ENCODE measurements around the gene HAPLN2.

Gene HAPLN2

DNA sequence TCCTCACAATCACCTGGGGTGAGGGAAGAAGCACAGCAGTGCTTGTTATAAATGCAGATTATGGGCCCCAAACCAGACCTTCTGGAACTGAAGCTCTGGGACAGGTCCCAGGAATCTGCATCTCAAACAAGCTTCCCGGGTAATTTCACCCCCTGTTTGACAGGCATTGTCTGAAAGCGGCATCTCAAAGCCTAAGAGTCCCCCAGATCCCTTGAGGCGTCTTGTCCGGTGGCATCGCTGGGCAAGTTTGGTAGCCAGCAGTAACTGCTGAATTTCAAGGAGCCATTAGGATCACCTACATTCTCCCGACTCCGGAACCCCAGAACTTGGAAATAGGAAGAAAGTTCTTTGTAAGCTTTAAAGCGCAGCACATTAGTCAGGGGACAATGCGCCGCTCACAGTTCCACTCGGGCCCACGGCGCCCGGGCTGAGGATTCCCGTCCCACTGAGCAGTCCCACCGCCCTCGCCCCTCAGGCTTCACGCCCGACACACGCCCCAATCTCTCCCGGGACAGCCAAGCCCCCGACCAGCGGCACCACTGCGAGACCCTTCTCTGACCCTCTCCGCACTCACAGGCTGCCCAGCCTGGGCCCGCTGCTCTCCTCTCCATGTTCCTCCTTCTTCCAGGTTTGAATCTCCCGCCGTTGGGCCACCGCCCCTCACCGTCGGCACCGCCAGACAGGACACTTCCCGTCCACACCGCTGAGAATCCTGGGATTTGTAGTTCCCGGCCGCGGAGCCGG lies 47.1 kb upstream of the HAPLN2 start, which contains the start of gene IQGAP3 (continued):
- TF ChIP-seq ZNF248 (tag by site-specific recombination; IDR thresholded peaks at IDR 0.05) (no peak), KLF16 (tag by site-specific recombination; IDR thresholded peaks at IDR 0.05) (peak; percentile 97), ZNF132 (tag by site-specific recombination; IDR thresholded peaks at IDR 0.05; ENCODE audit: borderline replicate concordance) (no peak), ZNF558 (tag by site-specific recombination; IDR thresholded peaks at IDR 0.05) (no peak), ZNF133 (tag by site-specific recombination; IDR thresholded peaks at IDR 0.05) (no peak), GLI4 (tag by site-specific recombination; IDR thresholded peaks at IDR 0.05) (peak; percentile 86; the same call in 1 of the 2 replicates), ZNF169 (tag by site-specific recombination; IDR thresholded peaks at IDR 0.05) (no peak), ZNF174 (tag by site-specific recombination; IDR thresholded peaks at IDR 0.05) (no peak), ZNF548 (tag by site-specific recombination; IDR thresholded peaks at IDR 0.05) (no peak), ZNF146 (tag by site-specific recombination; IDR thresholded peaks at IDR 0.05) (no peak; the same call in 1 of the 2 replicates), OVOL3 (tag by site-specific recombination; IDR thresholded peaks at IDR 0.05) (no peak), ZNF335 (tag by site-specific recombination; conservative IDR thresholded peaks at IDR 0.05) (peak; percentile 93), ZNF571 (tag by site-specific recombination; IDR thresholded peaks at IDR 0.05) (no peak), ZNF707 (tag by site-specific recombination; IDR thresholded peaks at IDR 0.05) (no peak), EGR2 (tag by site-specific recombination; IDR thresholded peaks at IDR 0.05; ENCODE audit: low read depth) (peak; percentile 44; the same call in 1 of the 2 replicates), KLF9 (tag by site-specific recombination; IDR thresholded peaks at IDR 0.05; ENCODE audit: low read depth) (peak; percentile 92), OSR2 (tag by site-specific recombination; IDR thresholded peaks at IDR 0.05) (0 out of 2 replicates have a peak, but pooled peaks have one; percentile 7), ZBTB1 (tag by site-specific recombination; IDR thresholded peaks at IDR 0.05) (no peak), SALL2 (tag by site-specific recombination; IDR thresholded peaks at IDR 0.05; ENCODE audit: borderline replicate concordance) (no peak), ZNF239 (tag by site-specific recombination; IDR thresholded peaks at IDR 0.05) (no peak), ZNF214 (tag by site-specific recombination; IDR thresholded peaks at IDR 0.05; ENCODE audit: borderline replicate concordance) (no peak), ZNF530 (tag by site-specific recombination; IDR thresholded peaks at IDR 0.05; ENCODE audit: low read depth) (no peak)
- TF ChIP-seq, protein P1, sequence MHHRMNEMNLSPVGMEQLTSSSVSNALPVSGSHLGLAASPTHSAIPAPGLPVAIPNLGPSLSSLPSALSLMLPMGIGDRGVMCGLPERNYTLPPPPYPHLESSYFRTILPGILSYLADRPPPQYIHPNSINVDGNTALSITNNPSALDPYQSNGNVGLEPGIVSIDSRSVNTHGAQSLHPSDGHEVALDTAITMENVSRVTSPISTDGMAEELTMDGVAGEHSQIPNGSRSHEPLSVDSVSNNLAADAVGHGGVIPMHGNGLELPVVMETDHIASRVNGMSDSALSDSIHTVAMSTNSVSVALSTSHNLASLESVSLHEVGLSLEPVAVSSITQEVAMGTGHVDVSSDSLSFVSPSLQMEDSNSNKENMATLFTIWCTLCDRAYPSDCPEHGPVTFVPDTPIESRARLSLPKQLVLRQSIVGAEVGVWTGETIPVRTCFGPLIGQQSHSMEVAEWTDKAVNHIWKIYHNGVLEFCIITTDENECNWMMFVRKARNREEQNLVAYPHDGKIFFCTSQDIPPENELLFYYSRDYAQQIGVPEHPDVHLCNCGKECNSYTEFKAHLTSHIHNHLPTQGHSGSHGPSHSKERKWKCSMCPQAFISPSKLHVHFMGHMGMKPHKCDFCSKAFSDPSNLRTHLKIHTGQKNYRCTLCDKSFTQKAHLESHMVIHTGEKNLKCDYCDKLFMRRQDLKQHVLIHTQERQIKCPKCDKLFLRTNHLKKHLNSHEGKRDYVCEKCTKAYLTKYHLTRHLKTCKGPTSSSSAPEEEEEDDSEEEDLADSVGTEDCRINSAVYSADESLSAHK (tag by site-specific recombination; IDR thresholded peaks at IDR 0.05): peak; percentile 26; the same call in 1 of the 2 replicates
- TF ChIP-seq, protein P2, sequence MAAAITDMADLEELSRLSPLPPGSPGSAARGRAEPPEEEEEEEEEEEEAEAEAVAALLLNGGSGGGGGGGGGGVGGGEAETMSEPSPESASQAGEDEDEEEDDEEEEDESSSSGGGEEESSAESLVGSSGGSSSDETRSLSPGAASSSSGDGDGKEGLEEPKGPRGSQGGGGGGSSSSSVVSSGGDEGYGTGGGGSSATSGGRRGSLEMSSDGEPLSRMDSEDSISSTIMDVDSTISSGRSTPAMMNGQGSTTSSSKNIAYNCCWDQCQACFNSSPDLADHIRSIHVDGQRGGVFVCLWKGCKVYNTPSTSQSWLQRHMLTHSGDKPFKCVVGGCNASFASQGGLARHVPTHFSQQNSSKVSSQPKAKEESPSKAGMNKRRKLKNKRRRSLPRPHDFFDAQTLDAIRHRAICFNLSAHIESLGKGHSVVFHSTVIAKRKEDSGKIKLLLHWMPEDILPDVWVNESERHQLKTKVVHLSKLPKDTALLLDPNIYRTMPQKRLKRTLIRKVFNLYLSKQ (tag by site-specific recombination; IDR thresholded peaks at IDR 0.05; ENCODE audit: borderline replicate concordance): no peak
- TF ChIP-seq, protein P3, sequence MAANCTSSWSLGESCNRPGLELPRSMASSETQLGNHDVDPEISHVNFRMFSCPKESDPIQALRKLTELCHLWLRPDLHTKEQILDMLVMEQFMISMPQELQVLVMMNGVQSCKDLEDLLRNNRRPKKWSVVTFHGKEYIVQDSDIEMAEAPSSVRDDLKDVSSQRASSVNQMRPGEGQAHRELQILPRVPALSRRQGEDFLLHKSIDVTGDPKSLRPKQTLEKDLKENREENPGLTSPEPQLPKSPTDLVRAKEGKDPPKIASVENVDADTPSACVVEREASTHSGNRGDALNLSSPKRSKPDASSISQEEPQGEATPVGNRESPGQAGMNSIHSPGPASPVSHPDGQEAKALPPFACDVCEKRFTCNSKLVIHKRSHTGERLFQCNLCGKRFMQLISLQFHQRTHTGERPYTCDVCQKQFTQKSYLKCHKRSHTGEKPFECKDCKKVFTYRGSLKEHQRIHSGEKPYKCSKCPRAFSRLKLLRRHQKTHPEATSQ (tag by site-specific recombination; IDR thresholded peaks at IDR 0.05): no peak
- TF ChIP-seq, protein P4, sequence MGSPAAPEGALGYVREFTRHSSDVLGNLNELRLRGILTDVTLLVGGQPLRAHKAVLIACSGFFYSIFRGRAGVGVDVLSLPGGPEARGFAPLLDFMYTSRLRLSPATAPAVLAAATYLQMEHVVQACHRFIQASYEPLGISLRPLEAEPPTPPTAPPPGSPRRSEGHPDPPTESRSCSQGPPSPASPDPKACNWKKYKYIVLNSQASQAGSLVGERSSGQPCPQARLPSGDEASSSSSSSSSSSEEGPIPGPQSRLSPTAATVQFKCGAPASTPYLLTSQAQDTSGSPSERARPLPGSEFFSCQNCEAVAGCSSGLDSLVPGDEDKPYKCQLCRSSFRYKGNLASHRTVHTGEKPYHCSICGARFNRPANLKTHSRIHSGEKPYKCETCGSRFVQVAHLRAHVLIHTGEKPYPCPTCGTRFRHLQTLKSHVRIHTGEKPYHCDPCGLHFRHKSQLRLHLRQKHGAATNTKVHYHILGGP (tag by site-specific recombination; IDR thresholded peaks at IDR 0.05): no peak
- TF ChIP-seq, protein P5, sequence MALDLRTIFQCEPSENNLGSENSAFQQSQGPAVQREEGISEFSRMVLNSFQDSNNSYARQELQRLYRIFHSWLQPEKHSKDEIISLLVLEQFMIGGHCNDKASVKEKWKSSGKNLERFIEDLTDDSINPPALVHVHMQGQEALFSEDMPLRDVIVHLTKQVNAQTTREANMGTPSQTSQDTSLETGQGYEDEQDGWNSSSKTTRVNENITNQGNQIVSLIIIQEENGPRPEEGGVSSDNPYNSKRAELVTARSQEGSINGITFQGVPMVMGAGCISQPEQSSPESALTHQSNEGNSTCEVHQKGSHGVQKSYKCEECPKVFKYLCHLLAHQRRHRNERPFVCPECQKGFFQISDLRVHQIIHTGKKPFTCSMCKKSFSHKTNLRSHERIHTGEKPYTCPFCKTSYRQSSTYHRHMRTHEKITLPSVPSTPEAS (tag by site-specific recombination; IDR thresholded peaks at IDR 0.05): peak; percentile 23; the same call in 1 of the 2 replicates
- TF ChIP-seq, protein P6, sequence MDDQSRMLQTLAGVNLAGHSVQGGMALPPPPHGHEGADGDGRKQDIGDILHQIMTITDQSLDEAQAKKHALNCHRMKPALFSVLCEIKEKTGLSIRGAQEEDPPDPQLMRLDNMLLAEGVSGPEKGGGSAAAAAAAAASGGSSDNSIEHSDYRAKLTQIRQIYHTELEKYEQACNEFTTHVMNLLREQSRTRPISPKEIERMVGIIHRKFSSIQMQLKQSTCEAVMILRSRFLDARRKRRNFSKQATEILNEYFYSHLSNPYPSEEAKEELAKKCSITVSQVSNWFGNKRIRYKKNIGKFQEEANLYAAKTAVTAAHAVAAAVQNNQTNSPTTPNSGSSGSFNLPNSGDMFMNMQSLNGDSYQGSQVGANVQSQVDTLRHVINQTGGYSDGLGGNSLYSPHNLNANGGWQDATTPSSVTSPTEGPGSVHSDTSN (CRISPR knock-in tag; IDR thresholded peaks at IDR 0.05): 0 out of 2 replicates have a peak, but pooled peaks have one; percentile 65
- TF ChIP-seq, protein P7, sequence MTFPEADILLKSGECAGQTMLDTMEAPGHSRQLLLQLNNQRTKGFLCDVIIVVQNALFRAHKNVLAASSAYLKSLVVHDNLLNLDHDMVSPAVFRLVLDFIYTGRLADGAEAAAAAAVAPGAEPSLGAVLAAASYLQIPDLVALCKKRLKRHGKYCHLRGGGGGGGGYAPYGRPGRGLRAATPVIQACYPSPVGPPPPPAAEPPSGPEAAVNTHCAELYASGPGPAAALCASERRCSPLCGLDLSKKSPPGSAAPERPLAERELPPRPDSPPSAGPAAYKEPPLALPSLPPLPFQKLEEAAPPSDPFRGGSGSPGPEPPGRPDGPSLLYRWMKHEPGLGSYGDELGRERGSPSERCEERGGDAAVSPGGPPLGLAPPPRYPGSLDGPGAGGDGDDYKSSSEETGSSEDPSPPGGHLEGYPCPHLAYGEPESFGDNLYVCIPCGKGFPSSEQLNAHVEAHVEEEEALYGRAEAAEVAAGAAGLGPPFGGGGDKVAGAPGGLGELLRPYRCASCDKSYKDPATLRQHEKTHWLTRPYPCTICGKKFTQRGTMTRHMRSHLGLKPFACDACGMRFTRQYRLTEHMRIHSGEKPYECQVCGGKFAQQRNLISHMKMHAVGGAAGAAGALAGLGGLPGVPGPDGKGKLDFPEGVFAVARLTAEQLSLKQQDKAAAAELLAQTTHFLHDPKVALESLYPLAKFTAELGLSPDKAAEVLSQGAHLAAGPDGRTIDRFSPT (tag by site-specific recombination; IDR thresholded peaks at IDR 0.05): no peak
